HG02852 (cell line): Measurements from ENCODE around the gene MCEE.
A peak's percentile ranks its signal among the peaks of the same experiment; 100 is the strongest.
"Not testable (repeated sequence)": the region's sequence is repeated elsewhere in the genome, so short reads cannot be mapped to it uniquely, and the experiment has no call there.

Experiments
- ATAC-seq: cut with Tn5 transposase; IDR thresholded peaks from one replicate; pipeline ENCODE4 v1.9.1; 2021; ENCODE audit warnings: mild to moderate bottlenecking, moderate library complexity; ENCODE audit not compliant: unreplicated experiment

MCEE gene

DNA sequence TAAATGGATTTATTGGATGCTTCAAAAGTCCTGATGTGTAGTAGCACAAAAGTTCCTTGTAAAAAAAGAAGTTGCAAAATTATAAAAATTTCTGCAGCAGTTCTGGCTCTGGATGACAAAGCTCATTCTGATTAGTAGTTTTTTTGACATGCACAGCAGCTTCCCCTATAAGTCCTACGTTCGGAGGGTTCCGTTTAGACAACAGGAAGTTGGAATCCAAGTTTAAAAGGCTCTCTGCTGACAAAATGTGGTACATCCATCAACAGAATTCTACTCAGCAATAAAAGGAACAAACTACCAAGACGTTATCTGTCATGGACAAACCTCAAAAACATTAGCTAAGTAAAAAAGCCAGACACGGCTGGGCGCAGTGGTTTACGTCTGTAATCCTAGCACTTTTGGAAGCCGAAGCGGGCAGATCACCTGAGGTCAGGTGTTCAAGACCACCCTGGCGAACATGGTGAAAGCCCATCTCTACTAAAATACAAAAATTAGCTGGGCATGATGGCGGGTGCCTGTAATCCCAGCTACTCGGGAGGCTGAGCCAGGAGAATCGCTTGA lies 46.2 kb downstream of the MCEE start:
- not testable (repeated sequence) for ATAC-seq

DNA sequence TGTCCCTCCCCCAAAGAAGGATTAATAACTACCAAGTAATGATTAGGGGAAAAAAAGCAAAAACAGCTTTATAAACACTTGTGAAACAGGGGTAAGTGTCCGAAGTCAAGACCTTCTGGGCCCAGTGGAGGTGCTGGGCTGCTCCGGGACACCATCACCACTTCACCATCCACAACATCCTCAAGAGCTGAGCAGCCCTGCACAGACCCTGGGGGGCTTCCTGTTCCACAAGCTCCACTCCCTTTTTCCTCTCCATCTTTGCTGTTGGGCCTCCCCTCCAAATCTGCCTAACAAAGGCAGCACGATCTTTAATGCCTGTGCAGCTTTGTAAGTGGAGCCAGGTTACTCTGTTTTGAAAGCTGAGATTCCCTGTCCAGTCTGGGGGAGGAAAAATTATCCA lies 46.7 kb downstream of the MCEE start:
- not testable (repeated sequence) for ATAC-seq

DNA sequence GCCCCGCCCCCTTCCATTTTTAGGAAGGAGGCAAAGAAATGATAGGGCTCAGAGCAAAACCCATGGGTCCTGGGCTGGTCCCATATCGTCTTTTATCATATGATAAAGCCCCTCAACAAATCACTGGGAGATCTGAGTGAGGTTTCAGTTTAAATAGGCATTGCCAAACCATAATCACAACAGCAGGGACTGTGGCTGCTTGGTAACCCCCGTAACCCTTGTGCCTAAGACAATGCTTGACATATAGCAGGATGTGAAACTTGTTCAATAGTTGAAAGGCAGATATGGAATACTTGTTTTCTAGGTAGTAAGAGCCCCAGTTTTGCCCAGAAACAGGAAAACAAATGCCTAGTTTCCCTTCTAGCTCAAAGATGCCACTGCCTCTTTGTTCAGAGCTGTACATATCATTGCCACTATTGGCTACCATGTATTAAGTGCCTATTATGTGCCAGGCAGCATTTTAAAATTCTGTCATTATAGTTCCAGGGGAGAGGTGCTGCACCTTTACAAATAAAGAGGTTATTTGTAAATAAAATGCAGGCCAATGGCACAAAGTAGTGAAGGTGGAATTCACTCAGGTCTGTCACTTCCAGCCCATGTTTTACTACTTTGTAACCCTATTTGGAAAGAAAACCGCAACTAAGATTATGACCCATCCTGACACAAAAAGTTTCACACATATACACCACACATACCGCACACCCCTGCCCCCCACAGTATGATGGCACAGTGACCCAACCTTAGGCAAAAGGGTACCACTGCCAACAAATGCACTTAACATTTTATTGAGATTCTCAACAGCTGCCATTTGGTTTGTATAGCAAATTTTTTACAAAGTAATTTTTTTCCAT lies 47.4 kb downstream of the MCEE start:
- ATAC-seq, result peak; percentile 53

DNA sequence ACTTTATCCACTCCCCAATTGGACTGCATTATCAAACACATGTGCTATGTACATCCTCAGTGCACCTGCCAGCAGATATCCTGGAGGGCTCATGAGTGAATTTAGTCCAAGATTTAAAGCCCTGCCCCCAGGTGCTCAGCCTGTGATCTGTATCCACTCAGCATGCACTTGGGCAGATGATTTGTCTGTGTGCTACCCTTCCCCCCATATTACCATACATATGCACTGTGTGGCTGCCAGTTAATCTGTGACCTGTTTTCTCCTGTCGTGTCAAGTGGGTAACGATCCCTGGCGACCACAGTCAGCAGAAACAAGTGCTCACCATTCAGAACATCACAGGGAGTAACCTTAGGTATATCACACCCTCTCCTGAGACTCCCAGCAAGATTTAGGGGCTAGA lies 51.4 kb downstream of the MCEE start:
- ATAC-seq, result no peak

DNA sequence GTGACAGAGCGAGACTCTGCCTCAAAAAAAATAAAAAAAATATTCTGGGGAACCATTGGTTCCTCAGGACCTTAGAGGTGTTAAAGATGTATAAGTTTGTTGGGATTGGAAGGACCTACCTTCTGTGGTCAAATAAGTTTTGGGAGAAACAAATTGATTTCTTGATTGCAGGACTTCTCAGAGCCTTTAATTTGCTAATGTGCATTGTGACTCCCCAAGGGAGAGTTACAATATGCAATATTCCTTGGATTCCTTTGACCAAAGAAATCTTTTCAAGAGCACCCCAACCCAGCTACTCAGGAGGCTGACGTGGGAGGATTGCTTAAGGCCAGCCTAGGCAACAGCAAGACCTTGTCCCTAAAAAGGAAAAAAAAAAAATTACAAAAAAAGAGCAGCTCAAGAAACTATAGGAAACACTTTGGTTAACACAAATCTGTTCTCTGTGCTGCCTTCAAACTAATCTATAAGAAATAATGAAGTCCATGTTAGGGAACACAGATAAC lies 55.1 kb downstream of the MCEE start:
- no peak for ATAC-seq

DNA sequence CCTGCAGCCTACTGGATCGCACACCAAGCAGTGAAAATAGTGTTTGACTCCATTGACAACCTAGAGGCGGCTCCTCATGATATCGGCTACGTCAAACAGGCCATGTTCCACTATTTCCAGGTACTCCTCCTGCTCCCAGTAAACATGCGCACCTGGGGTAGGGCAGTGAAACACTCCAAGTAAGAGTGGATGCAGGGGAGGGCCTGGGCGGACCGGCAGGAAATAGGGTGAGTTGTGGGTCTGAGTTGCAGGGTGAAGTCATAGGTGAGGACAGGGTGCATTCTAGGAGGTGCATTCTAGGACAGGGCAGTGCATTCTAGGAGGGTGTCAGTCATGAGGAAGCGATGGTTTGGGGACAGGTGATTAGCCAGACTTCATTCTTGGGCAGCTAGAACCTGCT lies 56.6 kb downstream of the MCEE start:
- no peak for ATAC-seq

DNA sequence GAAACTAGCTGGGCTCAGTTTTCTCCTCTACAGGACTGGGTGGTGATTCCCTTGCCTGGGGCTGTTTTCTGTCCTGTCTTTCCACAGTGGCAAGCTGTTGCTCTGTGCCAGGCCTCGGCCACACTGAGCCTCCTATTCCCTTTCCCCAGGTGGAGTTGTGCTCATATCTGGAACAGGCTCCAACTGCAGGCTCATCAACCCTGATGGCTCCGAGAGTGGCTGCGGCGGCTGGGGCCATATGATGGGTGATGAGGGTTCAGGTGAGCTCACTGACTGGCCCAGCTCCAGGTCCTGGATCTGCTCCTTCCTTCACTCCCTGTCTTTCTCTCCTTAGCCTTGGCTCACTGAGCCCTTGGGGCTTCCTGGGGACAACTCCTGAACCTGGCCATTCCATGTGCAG lies 57.5 kb downstream of the MCEE start:
- no peak for ATAC-seq

DNA sequence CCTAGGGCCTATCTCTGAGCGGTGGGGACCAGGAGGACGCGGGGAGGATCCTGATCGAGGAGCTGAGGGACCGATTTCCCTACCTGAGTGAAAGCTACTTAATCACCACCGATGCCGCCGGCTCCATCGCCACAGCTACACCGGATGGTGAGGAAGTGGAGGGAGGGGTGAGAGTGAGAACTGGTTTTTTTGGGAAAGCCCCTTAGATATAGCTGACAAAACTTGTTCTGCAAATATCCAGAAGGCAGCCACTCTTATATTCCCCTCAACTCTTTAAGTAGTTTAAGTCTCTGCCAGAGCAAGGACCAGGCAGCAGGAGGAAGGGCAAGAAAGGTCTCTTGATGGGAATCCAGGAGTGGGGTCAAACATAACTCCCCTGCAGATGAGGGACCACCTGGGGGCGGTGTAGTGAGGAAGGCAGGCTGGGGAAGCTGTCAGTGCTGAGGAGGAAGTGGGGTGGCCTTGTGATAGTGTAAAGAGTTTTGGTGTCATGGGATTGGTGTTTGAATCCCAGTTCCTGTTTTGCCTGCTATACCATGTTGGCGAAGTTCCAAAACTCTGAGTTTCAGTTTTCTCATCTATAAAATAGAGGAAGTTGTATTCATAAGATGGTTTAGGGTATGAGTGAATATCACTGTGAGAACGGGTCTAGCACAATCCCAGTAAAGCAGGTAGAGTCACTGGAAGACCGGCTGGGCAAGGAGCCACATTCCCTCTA lies 58.2 kb downstream of the MCEE start:
- peak; percentile 43 for ATAC-seq

DNA sequence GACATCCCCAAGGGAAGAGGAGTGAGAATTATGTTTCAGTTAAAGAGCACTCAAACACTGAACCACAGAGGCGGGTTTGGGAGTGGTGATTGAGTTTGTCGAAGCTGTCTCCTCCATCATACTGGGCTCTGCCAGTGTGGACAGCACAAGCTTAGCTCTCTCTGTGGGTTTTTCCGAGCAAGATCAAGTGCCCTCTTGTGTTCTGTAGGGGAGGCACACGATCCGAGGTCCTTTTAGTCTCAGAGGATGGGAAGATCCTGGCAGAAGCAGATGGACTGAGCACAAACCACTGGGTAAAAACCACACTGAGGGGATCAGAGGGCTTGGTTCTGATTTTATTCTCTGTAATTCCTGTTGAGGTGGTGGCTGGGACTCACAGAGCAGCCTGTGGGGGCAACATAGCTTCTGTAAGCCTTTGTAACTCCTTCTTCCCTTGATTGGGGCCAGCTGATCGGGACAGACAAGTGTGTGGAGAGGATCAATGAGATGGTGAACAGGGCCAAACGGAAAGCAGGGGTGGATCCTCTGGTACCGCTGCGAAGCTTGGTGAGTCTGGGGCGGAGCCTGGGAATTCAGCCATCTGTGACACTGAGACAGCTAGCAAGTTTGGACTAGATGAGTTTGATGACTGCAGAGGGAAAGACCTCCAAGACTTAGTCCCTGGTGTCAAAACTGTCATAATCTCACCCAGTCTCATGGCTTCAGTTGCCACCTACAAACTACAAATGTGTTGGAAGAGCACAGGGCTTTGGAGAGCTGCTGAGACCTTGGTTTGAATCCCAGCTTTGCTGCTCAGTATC lies 59.5 kb downstream of the MCEE start:
- ATAC-seq, result no peak

DNA sequence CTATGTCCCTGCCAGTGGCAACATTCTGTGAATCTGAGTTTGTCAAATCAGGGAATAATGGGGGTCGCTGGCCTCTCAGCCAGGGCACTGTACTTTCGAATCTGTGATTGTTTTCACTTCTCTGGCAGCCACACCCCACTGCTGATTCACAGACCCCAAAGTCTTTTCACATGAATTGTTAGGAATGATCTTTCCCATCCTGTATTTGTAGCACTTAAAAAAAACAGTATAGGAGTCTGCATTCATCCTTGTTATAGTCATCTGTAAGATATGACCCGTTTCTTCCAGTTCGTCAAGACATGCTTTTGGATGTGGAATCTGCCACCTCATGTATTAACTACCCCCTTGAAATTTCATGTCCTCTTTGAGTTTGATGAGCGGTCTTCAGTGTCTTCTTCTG lies 60.7 kb downstream of the MCEE start:
- no peak for ATAC-seq

DNA sequence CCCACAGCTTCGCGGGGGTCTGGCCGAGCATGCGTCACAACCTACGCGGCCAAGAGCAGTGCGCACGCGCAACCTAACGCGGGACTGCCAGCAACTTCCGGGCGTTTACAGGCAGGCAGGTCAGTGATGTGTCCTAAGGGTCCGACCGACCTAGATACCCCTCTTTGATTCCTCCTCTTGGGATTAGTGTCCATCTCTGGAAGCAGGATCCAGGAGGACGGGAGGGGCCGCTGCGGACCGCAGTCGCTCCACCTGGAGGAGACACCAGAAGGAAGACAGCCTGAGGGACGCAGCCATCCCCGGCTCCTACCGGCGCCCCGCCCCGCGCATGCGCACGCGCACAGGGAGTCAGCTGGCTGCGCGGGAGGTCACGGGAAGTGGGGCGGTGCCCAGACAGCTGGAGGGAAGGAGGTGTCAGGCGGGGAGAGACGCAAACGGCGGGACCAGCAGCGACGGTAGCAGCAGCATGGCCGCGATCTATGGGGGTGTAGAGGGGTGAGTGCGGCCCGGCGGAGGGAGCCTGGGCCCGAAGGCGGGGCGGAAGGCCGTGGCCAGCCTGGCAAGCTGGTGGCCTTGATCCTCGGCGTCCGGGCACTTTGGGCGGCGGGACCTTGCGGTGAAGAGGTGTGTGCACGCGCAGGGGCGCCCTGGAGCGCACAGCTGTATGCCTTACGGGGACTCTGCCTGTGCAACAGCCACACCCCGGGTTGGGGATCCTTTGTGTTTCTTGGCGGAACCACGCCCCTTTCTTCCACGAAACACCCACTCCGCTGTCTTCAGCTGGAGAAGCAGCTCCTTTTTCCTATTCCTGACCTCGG lies 61.6 kb downstream of the MCEE start, which contains the start of gene NAGK:
NAGK (plus strand) TSS at position 431 of the 818 bp plus-strand sequence; CDS start at position 467, 36 bp downstream.
- peak; percentile 53 for ATAC-seq

DNA sequence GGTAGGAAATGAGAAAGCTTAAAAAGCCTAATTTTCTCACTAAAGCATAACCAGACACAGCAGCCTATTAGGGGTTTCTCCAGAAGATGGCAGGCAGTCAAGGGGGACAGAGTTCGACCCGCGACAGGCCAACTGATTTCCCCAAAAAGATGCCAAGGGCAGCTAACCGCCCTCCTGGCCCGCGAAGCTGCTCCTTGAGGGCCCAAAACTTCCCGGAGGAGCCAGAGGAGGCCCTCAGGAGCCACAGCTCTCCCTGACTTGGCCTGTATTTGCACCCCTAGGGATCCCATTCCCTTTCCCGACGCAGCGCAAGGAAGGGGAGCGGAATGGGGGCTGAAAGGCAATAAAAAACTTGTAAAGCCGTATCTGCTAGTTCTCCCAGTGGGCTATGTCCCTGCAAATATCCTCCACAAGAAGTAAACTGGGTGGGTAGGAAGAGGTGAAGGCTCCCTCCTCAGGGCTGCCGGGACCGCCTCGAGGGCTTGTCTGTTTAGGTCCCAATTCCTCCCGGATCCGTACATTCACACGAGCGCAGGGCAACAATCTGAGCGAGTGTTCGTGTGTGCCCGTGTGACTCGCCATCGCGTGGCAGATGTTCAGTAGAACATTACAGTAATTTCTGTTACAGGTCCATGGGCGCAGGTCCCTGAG lies 62.3 kb downstream of the MCEE start:
- ATAC-seq, result peak; percentile 1

DNA sequence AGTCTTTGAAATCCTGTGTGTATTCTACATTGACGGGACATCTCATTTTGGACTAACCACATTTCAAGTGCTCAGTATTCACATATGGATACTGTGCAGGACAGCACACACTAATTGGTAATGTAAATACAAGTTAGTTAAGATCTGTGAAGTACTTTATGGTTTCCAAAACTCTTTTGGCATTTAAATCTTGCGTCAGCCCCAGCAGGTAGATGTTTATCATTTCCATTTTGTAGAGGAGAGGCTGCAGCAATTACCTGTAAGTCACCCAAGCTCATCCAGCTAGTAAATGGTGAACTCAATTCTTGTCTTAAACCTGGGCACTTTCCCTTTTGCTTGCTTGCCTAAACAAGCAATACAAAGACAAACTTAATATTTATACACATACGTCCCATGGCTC lies 63.2 kb downstream of the MCEE start:
- no peak for ATAC-seq

DNA sequence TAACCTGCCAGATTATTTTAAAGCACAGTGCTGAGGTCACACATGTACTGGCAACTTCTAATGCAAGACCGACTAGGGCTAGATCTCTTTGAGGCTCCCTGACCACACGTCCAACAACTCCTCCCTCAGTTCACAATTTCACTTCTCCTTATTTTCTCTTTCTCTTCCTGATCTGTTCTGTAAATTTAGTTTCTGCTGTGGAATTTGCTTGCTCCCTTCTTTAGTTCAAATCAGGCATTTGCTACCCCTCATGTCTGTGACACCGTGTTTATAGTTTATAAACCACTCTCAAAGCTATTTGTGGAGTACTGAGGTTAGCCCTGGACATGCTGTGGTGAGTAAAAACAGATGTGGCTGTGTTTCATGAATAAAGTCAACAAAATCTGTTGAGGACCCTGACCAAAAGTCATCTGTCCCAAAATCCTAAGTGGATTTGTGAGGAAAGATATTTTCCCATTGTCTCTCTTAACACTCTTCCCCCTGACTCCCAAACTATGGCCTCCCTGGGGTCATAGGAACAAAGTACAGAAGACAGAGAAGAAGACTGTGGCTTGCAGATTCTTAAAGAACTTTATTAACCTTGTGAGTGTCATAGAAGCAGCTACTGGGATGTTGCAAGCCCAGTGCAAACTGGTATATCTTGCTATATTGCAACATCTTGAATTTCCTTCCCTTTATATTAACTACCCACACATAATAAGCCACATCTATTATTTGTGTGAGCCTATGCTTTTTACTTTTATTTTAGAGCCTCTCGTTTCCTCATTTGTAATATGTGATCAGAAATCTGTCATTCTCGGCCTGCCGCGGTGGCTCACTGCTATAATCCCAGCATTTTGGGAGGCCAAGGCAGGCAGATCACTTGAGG lies 65.0 kb downstream of the MCEE start:
- no peak for ATAC-seq

DNA sequence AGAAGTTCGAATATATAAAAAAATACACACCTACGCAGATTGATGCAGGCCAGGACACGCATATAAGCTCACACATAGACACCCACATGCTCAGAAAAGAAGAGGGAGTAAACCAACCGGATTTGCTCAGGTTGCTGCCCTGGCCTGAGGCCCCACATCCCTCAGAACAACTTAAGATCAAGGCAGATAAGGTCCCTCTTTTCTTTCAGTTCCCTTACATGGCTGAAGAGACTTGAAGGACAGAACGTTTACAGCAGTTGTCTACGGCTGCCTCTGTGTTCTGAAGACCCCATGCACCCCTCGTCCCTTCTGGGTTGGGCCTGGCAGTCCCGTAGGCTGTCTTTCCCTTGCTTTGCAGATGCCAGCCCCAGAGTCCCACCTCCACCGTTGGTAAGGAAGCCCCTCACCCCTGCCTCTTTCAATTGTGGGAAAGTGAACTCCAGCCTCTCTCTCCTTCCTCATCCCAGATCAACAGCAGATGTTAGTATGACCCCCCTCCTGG lies 65.9 kb downstream of the MCEE start:
- ATAC-seq, result no peak

DNA sequence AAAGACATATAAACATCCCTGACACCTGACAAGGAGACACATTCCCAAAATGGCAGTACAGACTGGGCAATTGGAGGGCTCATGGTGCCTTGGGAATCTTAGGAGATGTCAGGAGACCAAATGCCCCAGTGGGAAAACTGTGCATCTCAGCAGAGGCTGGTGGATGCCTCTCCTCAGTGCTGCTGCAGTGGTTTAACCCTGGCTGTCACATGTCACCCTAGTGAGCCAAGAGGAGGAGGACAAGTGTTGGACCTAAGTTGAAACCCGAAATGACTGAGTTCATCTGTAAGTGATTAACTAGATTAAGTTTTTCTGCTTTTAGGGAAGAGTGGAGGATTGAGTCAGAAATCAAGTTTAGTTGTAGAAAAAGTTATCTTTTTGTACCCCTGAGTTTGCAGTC lies 66.8 kb downstream of the MCEE start:
- no peak for ATAC-seq

DNA sequence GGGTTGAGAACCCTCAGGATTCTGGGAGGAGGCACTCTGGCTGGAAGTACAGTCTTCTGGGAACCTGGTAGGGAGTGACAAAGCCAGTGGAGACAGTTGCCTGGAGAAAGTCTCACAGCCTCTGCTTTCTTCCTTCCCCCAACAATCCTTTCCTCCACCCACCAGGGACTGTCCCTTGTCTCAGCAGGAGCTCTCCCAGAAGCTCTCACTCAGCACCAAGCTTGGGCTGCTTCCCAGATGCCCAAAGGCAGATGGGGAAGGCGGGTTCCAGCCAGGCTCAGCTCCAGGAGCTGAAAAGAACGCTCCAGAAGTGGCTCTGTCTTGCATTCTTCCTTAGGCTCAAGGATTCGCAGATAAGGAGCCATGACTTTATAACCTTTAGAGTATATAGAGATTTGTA lies 69.2 kb downstream of the MCEE start:
- no peak for ATAC-seq

DNA sequence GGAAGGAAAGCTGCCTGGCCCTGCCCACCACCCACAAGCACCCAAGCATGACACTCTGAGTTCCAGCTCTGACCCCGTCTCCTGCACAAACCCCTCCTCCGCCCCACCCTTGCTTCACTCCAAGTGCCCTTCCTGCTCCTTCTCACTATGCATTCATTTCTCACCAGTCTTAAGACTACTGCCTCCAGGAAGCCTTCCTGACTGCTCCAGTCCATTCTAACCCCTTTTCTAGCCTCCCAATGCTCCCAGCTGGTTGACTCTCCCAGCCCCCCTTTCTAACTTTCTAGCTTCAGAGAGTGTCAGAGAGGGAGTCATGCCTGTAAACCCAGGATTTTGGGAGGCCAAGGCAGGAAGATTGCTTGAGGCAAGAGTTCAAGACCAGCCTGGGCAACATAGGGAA lies 69.8 kb downstream of the MCEE start:
- no peak for ATAC-seq
